Esophagus (tissue), 2 donors: ENCODE data around the gene KCNK2. TPM values are rescaled to one million over a fixed set of nuclear protein-coding genes. Genes with fewer than 3 reads are reported as not detected.

Experiments
- H3K27ac ChIP-seq, 2 donors: one replicate each; pipeline ENCODE4 v1.5.1; 2013; ENCODE audit warnings: low read depth in 2 of 2, mild to moderate bottlenecking in 2 of 2, inconsistent platforms in 1 of 2, low read length in 1 of 2, moderate library complexity in 1 of 2
- H3K27me3 ChIP-seq, 2 donors: one replicate each; pipeline ENCODE4 v1.6.1; 2013; ENCODE audit warnings: low read length in 2 of 2, control low read depth in 1 of 2, mild to moderate bottlenecking in 1 of 2; ENCODE audit not compliant: insufficient read depth in 2 of 2, control insufficient read depth in 1 of 2
- H3K36me3 ChIP-seq, 2 donors: one replicate each; pipeline ENCODE4 v1.6.1; 2013; ENCODE audit warnings: low read length in 1 of 2; ENCODE audit not compliant: control insufficient read depth in 2 of 2, insufficient read depth in 2 of 2
- H3K4me1 ChIP-seq, 2 donors: one replicate each; pipeline ENCODE4 v1.6.1; 2013; ENCODE audit warnings: low read length in 1 of 2; ENCODE audit not compliant: control insufficient read depth in 2 of 2, insufficient read depth in 2 of 2
- H3K4me3 ChIP-seq, 2 donors: one replicate each; pipeline ENCODE4 v1.5.1; 2013; ENCODE audit warnings: low read length in 2 of 2, mild to moderate bottlenecking in 2 of 2, low read depth in 1 of 2, moderate library complexity in 1 of 2
- H3K9me3 ChIP-seq, 2 donors: one replicate each; pipeline ENCODE4 v1.6.1; 2013; ENCODE audit warnings: mild to moderate bottlenecking in 2 of 2, low read depth in 1 of 2, low read length in 1 of 2, moderate library complexity in 1 of 2; ENCODE audit not compliant: control insufficient read depth in 2 of 2, insufficient read depth in 1 of 2
- WGBS, 2 donors: extraction: QIAGEN DNeasy Blood & Tissue Kit; methylation state at CpG; one replicate each; pipeline ENCODE4 v1.1.7; 2013; 5-methylcytosine and 5-hydroxymethylcytosine counted together
- polyA plus RNA-seq, 2 donors: library from polyadenylated mRNA; stranded (reverse); fragments of 200-250 nt; gene quantifications; one replicate each; pipeline ENCODE4 v1.2.3, GENCODE V29; 2013
- donor health status: healthy with polysubstance abuse.
- donor health status: Bipolar disorder and iron deficiency.

Gene KCNK2
- polyA plus RNA-seq, 2 donors: 0.07 to 0.14 TPM

GRCh38 chr1:215055281-215055935 is 27.1 kb upstream of the KCNK2 start:
- H3K4me3 ChIP-seq: no peak overlapping the region
- no peaks in the 10 kb centered on the region for H3K9me3 ChIP-seq
- H3K27me3 ChIP-seq: no peaks in the 10 kb centered on the region
- H3K4me1 ChIP-seq: no peaks in the 10 kb centered on the region
- WGBS, 2 donors: 27 to 36% methylated on average over 2 of the region's 2 CpGs
- no peaks in the 10 kb centered on the region for H3K36me3 ChIP-seq
- H3K27ac ChIP-seq: no peak overlapping the region

GRCh38 chr1:215056584-215056983 is 26.0 kb upstream of the KCNK2 start:
- Histone ChIP-seq H3K4me3 (no peak overlapping the region), H3K27me3 (no peaks in the 10 kb centered on the region), H3K27ac (no peak overlapping the region), H3K4me1 (no peaks in the 10 kb centered on the region), H3K9me3 (no peaks in the 10 kb centered on the region), H3K36me3 (no peaks in the 10 kb centered on the region)
- WGBS, 2 donors: 39 to 52% methylated on average over 1 of the region's 1 CpG

DNA sequence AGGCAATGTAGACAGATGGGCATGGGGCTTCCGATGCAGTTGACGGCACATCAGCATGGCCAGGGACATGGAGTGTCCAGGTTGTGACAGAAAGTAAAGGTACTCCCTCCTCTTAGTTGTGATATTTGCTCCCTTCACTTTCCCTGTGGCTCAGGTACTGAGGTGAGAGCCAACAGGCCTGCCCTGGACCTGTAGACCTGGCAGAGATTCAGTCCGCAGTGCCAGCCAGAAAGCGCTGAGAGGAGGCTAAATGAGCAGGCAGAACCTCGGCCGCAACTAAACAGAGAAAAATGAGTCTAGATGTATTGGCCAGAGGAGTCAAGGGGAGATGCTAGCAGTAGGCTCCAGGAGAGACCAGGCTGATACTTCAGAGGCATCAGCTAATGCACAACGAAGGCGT is 22.6 kb upstream of the KCNK2 start:
- Histone ChIP-seq H3K27me3 (no peaks in the 10 kb centered on the region), H3K36me3 (no peaks in the 10 kb centered on the region), H3K4me3 (no peak overlapping the region), H3K9me3 (no peaks in the 10 kb centered on the region), H3K4me1 (no peaks in the 10 kb centered on the region), H3K27ac (no peak overlapping the region)
- whole genome bisulfite sequencing, 2 donors: 60 to 63% methylated on average over 8 of the region's 8 CpGs

- Histone ChIP-seq H3K4me3 (no peak overlapping the region), H3K27ac (no peak overlapping the region), H3K36me3 (no peaks in the 10 kb centered on the region), H3K9me3 (no peaks in the 10 kb centered on the region), H3K27me3 (no peaks in the 10 kb centered on the region), H3K4me1 (no peaks in the 10 kb centered on the region)
- 59 to 64% methylated on average over 5 of the region's 5 CpGs for WGBS, 2 donors
These were observed 18.2 kb upstream of the KCNK2 start for GRCh38 chr1:215064327-215064726.

DNA sequence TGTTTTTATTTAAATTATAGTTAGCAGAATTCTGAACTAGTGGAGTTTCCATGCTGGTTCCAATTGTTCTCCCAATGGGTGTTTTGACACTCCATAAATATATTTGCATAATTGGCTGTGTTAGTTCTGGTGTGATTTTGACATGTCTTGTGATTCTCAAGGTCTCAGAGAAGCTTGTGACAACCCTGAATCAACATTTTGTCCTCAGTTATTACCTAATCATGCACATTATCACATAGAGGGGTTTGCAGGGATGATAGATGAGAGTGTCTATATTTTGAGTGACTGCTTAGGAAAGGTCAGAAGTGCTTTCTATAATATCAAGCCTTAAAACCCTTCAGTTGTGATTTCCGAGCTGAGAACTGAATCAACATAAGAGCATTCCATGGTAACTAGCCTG is 11.5 kb upstream of the KCNK2 start:
- Histone ChIP-seq H3K27me3 (no peaks in the 10 kb centered on the region), H3K9me3 (no peaks in the 10 kb centered on the region), H3K4me3 (no peak overlapping the region), H3K4me1 (no peaks in the 10 kb centered on the region), H3K27ac (no peak overlapping the region), H3K36me3 (no peaks in the 10 kb centered on the region)
- 51 to 70% methylated on average over 1 of the region's 1 CpG for WGBS, 2 donors

- Histone ChIP-seq H3K9me3 (no peaks in the 10 kb centered on the region), H3K27ac (no peak overlapping the region), H3K27me3 (no peaks in the 10 kb centered on the region), H3K36me3 (no peaks in the 10 kb centered on the region), H3K4me3 (no peak overlapping the region), H3K4me1 (no peaks in the 10 kb centered on the region)
- WGBS, 2 donors: 71% methylated on average over 1 of the region's 1 CpG
These were observed 6.2 kb upstream of the KCNK2 start for GRCh38 chr1:215076322-215076721.

DNA sequence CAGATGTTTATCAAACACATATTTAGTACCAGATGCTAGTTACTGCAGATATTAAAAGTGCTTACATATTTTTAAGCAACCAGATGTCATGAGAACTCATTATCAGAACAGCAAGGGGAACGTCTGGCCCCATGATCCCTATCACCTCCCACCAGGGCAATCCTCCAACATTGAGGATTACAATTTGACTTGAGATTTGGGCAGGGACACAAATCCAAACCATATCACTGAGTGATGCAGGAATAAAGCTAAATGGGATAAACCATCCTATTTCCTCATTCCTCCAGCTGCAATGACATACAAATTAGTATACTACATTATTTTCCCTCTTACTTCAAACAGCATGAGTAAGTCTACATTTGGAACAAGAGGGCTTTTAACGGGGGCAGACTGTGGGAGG is 3.1 kb upstream of the KCNK2 start:
- no peaks in the 10 kb centered on the region for H3K4me1 ChIP-seq
- H3K9me3 ChIP-seq: no peaks in the 10 kb centered on the region
- no peaks in the 10 kb centered on the region for H3K36me3 ChIP-seq
- H3K27ac ChIP-seq: no peak overlapping the region
- H3K4me3 ChIP-seq: no peak overlapping the region
- WGBS, 2 donors: 39 to 55% methylated on average over 2 of the region's 2 CpGs
- H3K27me3 ChIP-seq: peaks cover 4 to 8% of the 10 kb centered on the region in 2 donors

- Histone ChIP-seq H3K4me3 (peak overlapping the region in 1 of 2 donors; percentile 47), H3K4me1 (no peaks in the 10 kb centered on the region), H3K36me3 (no peaks in the 10 kb centered on the region), H3K27me3 (peaks cover 7 to 8% of the 10 kb centered on the region in 2 donors), H3K27ac (no peak overlapping the region), H3K9me3 (no peaks in the 10 kb centered on the region)
- 9 to 12% methylated on average over 44 of the region's 44 CpGs for WGBS, 2 donors
These were observed 641 bp upstream of the KCNK2 start for GRCh38 chr1:215081661-215082531.

DNA sequence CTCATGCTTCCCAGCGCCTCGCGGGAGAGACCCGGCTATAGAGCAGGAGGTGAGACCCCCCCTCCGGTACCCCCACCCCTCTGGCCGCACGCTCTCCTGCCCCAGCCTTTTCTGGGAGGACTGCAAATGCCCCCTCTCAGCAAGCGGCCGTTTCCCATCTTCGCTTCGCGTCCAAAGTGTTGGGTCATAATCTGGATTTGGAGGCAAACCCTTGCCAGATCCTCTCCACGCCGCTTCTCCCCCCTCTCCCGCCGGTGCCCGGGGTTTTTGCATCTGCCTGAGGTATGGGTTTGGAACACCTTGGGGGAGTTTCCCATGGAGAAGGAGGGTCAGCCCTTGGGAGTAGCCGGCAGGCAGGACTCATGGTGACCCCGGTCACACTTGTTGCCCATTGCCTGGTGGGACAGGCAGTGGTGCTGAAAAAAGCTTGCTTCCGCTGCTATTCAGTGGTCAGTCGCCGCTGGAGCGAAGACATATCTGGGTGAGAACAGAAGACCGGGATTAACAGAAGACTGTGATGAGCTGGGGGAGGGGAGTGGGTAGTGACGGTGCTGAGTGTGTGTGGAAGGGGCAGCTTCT is 935 bp downstream of the KCNK2 start:
- no peaks in the 10 kb centered on the region for H3K4me1 ChIP-seq
- H3K27ac ChIP-seq: no peak overlapping the region
- peaks cover 7 to 8% of the 10 kb centered on the region in 2 donors for H3K27me3 ChIP-seq
- no peaks in the 10 kb centered on the region for H3K36me3 ChIP-seq
- H3K4me3 ChIP-seq: peak overlapping the region in 1 of 2 donors; percentile 47
- H3K9me3 ChIP-seq: no peaks in the 10 kb centered on the region
- WGBS, 2 donors: 6 to 7% methylated on average over 25 of the region's 25 CpGs
